Posterior vena cava (tissue), 2 donors: ENCODE measurements around the gene FREM2. TPM values are rescaled to one million over a fixed set of nuclear protein-coding genes. Genes with fewer than 3 reads are reported as not detected.
A peak's percentile ranks its signal among the peaks of the same experiment; 100 is the strongest.

Experiments
- DNase-seq: peaks from one replicate; pipeline ENCODE4 v3.0.0-alpha.2; 2020; ENCODE audit warnings: low spot score
- intact Hi-C, 2 donors: fragments of 100-400 bp; cut with DNase I; formaldehyde crosslinking; loops; one replicate each; pipeline versions ENCODE4 v1.14.1 to v1.14.2; 2022 to 2023
- total RNA-seq, 2 donors: library from RNA; stranded (reverse); fragmentation: NEBNext Ultra II Directional; extraction: Animal tissue kit (Norgen Biotek cat#: 25700); gene quantifications; one replicate each; pipeline ENCODE4 v1.2.1, GENCODE V29; 2021
- donor health status: DM: yes; HTN: yes; CAD: no.
- donor health status: DM: yes; HTN: yes; CAD: no.

The FREM2 gene
- total RNA-seq, 2 donors from 2014 or later: under 0.01 to 0.09 TPM

GRCh38 chr13:38685974-38686576 lies 802 bp upstream of the FREM2 start:
- DNase-seq: no peak
- intact Hi-C loops: no loop called here

GRCh38 chr13:38687246-38688229 lies 661 bp downstream of the FREM2 start:
- DNase-seq: peak; percentile 82

GRCh38 chr13:38688674-38689073 lies 1.8 kb downstream of the FREM2 start:
- intact Hi-C loops: loop anchor here in 1 of 2 donors (2.0 kb wide), 1 partner anchor 1044 kb away; no protein-coding TSS in a partner anchor

More at GRCh38 chr13:38687246-38688229, 661 bp downstream of the FREM2 start:
- intact Hi-C loops: loop anchor here in 1 of 2 donors (2.0 kb wide), 1 partner anchor 1043 kb away; no protein-coding TSS in a partner anchor

GRCh38 chr13:38690231-38690630 lies 3.4 kb downstream of the FREM2 start:
- DNase-seq: no peak
- intact Hi-C loops: no loop called here

More at GRCh38 chr13:38688674-38689073, 1.8 kb downstream of the FREM2 start:
- no peak for DNase-seq

GRCh38 chr13:38693168-38693567 lies 6.3 kb downstream of the FREM2 start:
- no peak for DNase-seq
- intact Hi-C loops: no loop called here

GRCh38 chr13:38693641-38694040 lies 6.8 kb downstream of the FREM2 start:
- intact Hi-C loops: no loop called here

GRCh38 chr13:38697197-38697596 lies 10.3 kb downstream of the FREM2 start:
- intact Hi-C loops: no loop called here
- no peak for DNase-seq

More at GRCh38 chr13:38693641-38694040, 6.8 kb downstream of the FREM2 start:
- no peak for DNase-seq

GRCh38 chr13:38697628-38698333 lies 10.9 kb downstream of the FREM2 start:
- DNase-seq: no peak
- intact Hi-C loops: no loop called here

GRCh38 chr13:38700051-38700450 lies 13.2 kb downstream of the FREM2 start:
- DNase-seq: no peak
- intact Hi-C loops: no loop called here

- DNase-seq: no peak
- intact Hi-C loops: no loop called here
Measured at GRCh38 chr13:38702669-38703068, 15.8 kb downstream of the FREM2 start.

- intact Hi-C loops: no loop called here
- no peak for DNase-seq
Measured at GRCh38 chr13:38703255-38703654, 16.4 kb downstream of the FREM2 start.

GRCh38 chr13:38705365-38705764 lies 18.5 kb downstream of the FREM2 start:
- DNase-seq: no peak
- intact Hi-C loops: no loop called here

GRCh38 chr13:38707460-38707859 lies 20.6 kb downstream of the FREM2 start:
- no peak for DNase-seq
- intact Hi-C loops: no loop called here

- DNase-seq: no peak
- intact Hi-C loops: no loop called here
Measured at GRCh38 chr13:38713046-38713445, 26.2 kb downstream of the FREM2 start.

GRCh38 chr13:38718374-38718773 lies 31.5 kb downstream of the FREM2 start:
- intact Hi-C loops: no loop called here

GRCh38 chr13:38730332-38730731 lies 43.5 kb downstream of the FREM2 start:
- no peak for DNase-seq
- intact Hi-C loops: no loop called here

More at GRCh38 chr13:38718374-38718773, 31.5 kb downstream of the FREM2 start:
- no peak for DNase-seq

GRCh38 chr13:38733146-38733545 lies 46.3 kb downstream of the FREM2 start:
- no peak for DNase-seq

GRCh38 chr13:38735665-38736440 lies 49.0 kb downstream of the FREM2 start:
- DNase-seq: no peak
- intact Hi-C loops: no loop called here

More at GRCh38 chr13:38733146-38733545, 46.3 kb downstream of the FREM2 start:
- intact Hi-C loops: no loop called here

- intact Hi-C loops: no loop called here
- no peak for DNase-seq
Measured at GRCh38 chr13:38743466-38743865, 56.6 kb downstream of the FREM2 start.
